HepG2 (cell line): ENCODE measurements around the gene RAD51D. TPM values are rescaled to one million over a fixed set of nuclear protein-coding genes. Genes with fewer than 3 reads are reported as not detected.

Experiments
- ATAC-seq: fragments of 200-7000 bp; cut with Tn5 transposase; 3 replicates; pipeline ENCODE4 v1.9.1; 2020; ENCODE audit warnings: mild to moderate bottlenecking, moderate library complexity
- BruUV-seq: library from RNA; stranded (reverse); fragments of 400-500 nt; replicated peaks from 2 replicates; lab custom pipeline; 2021; lab: Mats Ljungman, UMichigan
- CTCF ChIA-PET: fragments of 300-600 bp; formaldehyde crosslinking; extraction: SDS; loops from one replicate; lab custom pipeline; 2021; ENCODE audit warnings: low total read pairs, inconsistent platforms, low intra/inter-chr PET ratio; lab: Yijun Ruan, JAX
- POLR2A ChIA-PET: fragments of 350-600 bp; sonication (Branson Sonifier 250); formaldehyde crosslinking; loops from one replicate; lab custom pipeline; 2020; ENCODE audit warnings: antibody characterized with exemption, inconsistent platforms; lab: Yijun Ruan, JAX
- DNase-seq: peaks from one replicate; pipeline ENCODE4 v3.0.0-alpha.2; 2015; ENCODE audit warnings: low spot score
- FAIRE-seq: peaks from 3 replicates; lab custom pipeline; 2011; peaks lifted over from hg19 to GRCh38; lab: Jason Lieb, UNC
- H2AFZ ChIP-seq: one replicate; pipeline ENCODE4 v1.6.1; 2011; ENCODE audit warnings: low read length, inconsistent platforms
- H3K27ac ChIP-seq: fragments of 300-600 bp; 3 replicates; pipeline ENCODE4 v1.8.0; 2011; ENCODE audit warnings: mixed run types, mild to moderate bottlenecking, mixed read lengths, low read length, inconsistent platforms; ENCODE audit not compliant: insufficient read depth; ENCODE audit errors: extremely low read length
- H3K27me3 ChIP-seq, 2 experiments: fragments of 200-600 bp in 1 of 2; 2 replicates in 1 of 2; 3 replicates in 1 of 2; pipeline versions ENCODE4 v1.6.0 to v1.8.0; 2011; ENCODE audit warnings: low read length in 2 of 2, mild to moderate bottlenecking in 2 of 2, moderate library complexity in 2 of 2, inconsistent platforms in 1 of 2; ENCODE audit not compliant: insufficient read depth in 2 of 2, control insufficient read depth in 1 of 2
- H3K36me3 ChIP-seq, 2 experiments: fragments of 200-600 bp in 1 of 2; replicated peaks in 1 of 2; 2 replicates in 1 of 2; 3 replicates in 1 of 2; pipeline versions ENCODE4 v1.5.1 to v1.8.0; 2011; ENCODE audit warnings: low read length in 2 of 2, inconsistent platforms in 1 of 2; ENCODE audit not compliant: insufficient read depth in 2 of 2, control insufficient read depth in 1 of 2
- H3K4me1 ChIP-seq: 2 replicates; pipeline ENCODE4 v1.5.1; 2012; ENCODE audit warnings: low read length, inconsistent platforms; ENCODE audit not compliant: insufficient read depth
- H3K4me2 ChIP-seq: 2 replicates; pipeline ENCODE4 v1.6.0; 2011; ENCODE audit warnings: low read depth, low read length, inconsistent platforms
- H3K4me3 ChIP-seq, 3 experiments: fragments of 200-600 bp in 1 of 3; sonication (generic), shearing (Covaris generic) in 1 of 3; replicated peaks in 1 of 3; 2 replicates each; pipeline ENCODE4 v1.5.1; 2011 to 2016; ENCODE audit warnings: low read length in 3 of 3, inconsistent platforms in 2 of 3, low read depth in 2 of 3, mild to moderate bottlenecking in 2 of 3, control low read depth in 1 of 3, mixed read lengths in 1 of 3; ENCODE audit not compliant: insufficient read depth in 1 of 3
- H3K79me2 ChIP-seq: one replicate; pipeline ENCODE4 v1.6.1; 2011; ENCODE audit warnings: low read length, inconsistent platforms; ENCODE audit not compliant: insufficient read depth
- H3K9ac ChIP-seq: 2 replicates; pipeline ENCODE4 v1.6.0; 2011; ENCODE audit warnings: mild to moderate bottlenecking, low read depth, low read length, inconsistent platforms; ENCODE audit not compliant: insufficient read depth
- H3K9me3 ChIP-seq: 2 replicates; pipeline ENCODE4 v1.5.1; 2012; ENCODE audit warnings: mild to moderate bottlenecking, low read length
- H4K20me1 ChIP-seq: 2 replicates; pipeline ENCODE4 v1.6.0; 2011; ENCODE audit warnings: inconsistent platforms, mild to moderate bottlenecking, low read length, moderate library complexity; ENCODE audit not compliant: insufficient read depth
- BRCA1 ChIP-seq: sonication (generic); formaldehyde crosslinking; IDR thresholded peaks from 2 replicates; pipeline ENCODE4 v1.4.0; 2020; ENCODE audit warnings: missing genetic modification reagents
- CCAR2 ChIP-seq: fragments of 200-400 bp; formaldehyde crosslinking; optimal IDR thresholded peaks from 2 replicates; pipeline ENCODE3; 2018; ENCODE audit warnings: low read depth, mild to moderate bottlenecking, low read length, moderate library complexity
- CCDC6 ChIP-seq: sonication (generic); formaldehyde crosslinking; IDR thresholded peaks from 2 replicates; pipeline ENCODE4 v1.8.1; 2022; ENCODE audit warnings: mild to moderate bottlenecking, missing genetic modification reagents, moderate library complexity
- FIP1L1 ChIP-seq: fragments of 200-400 bp; formaldehyde crosslinking; IDR thresholded peaks from 2 replicates; pipeline ENCODE4 v1.6.1; 2018; ENCODE audit warnings: low read depth, mild to moderate bottlenecking, low read length, moderate library complexity, borderline replicate concordance; ENCODE audit not compliant: insufficient read depth
- HCFC1 ChIP-seq: fragments of 150-350 bp; IDR thresholded peaks from 2 replicates; pipeline ENCODE4 v1.6.1; 2014; ENCODE audit warnings: low read depth, low read length
- JUNB ChIP-seq: sonication (generic); formaldehyde crosslinking; IDR thresholded peaks from 2 replicates; pipeline ENCODE4 v1.8.0; 2022; ENCODE audit warnings: missing genetic modification reagents, mild to moderate bottlenecking, borderline replicate concordance
- KAT8 ChIP-seq: IDR thresholded peaks from 2 replicates; pipeline ENCODE4 v1.6.1; 2016; ENCODE audit warnings: missing genetic modification reagents, missing compliant biosample characterization
- NRL ChIP-seq: sonication (generic); formaldehyde crosslinking; IDR thresholded peaks from 2 replicates; pipeline ENCODE4 v1.5.0; 2020; ENCODE audit warnings: missing genetic modification reagents, mild to moderate bottlenecking, moderate library complexity, borderline replicate concordance
- REL ChIP-seq: sonication (generic); formaldehyde crosslinking; conservative IDR thresholded peaks from 2 replicates; pipeline ENCODE4 v1.8.0; 2022; ENCODE audit warnings: mild to moderate bottlenecking, missing genetic modification reagents, moderate library complexity
- ZIK1 ChIP-seq: sonication (generic); formaldehyde crosslinking; IDR thresholded peaks from 2 replicates; pipeline ENCODE4 v1.5.0; 2020; ENCODE audit warnings: mild to moderate bottlenecking, low read depth, missing genetic modification reagents, borderline replicate concordance
- ZNF432 ChIP-seq: sonication (generic); formaldehyde crosslinking; IDR thresholded peaks from 2 replicates; pipeline ENCODE4 v1.5.0; 2020; ENCODE audit warnings: missing genetic modification reagents, mild to moderate bottlenecking, borderline replicate concordance
- ZNF598 ChIP-seq: sonication (generic); formaldehyde crosslinking; IDR thresholded peaks from 2 replicates; pipeline ENCODE4 v1.5.1; 2020; ENCODE audit warnings: mild to moderate bottlenecking, missing genetic modification reagents, borderline replicate concordance
- ZNF879 ChIP-seq: sonication (generic); formaldehyde crosslinking; IDR thresholded peaks from 2 replicates; pipeline ENCODE4 v1.8.1; 2023; ENCODE audit warnings: missing genetic modification reagents
- WGBS: methylation state at CpG from one replicate; pipeline ENCODE4 v1.1.6; 2017; ENCODE audit warnings: low lambda C conversion rate; 5-methylcytosine and 5-hydroxymethylcytosine counted together
- in situ Hi-C: cut with HindIII; loops from 2 replicates; pipeline ENCODE4 v1.10.0; 2017; ENCODE audit warnings: low pct_unique_long_range_greater_than_20kb; ENCODE audit not compliant: extremely low pct_ligation_motif_present
- intact Hi-C: fragments of 100-400 bp; cut with micrococcal nuclease; formaldehyde crosslinking; loops from one replicate; pipeline ENCODE4 v1.10.0; 2022; ENCODE audit not compliant: unreplicated experiment
- polyA plus RNA-seq, 8 experiments: library from polyadenylated mRNA; depleted of rRNA in 3 of 8; stranded (reverse) in 7 of 8; unstranded in 1 of 8; fragments of >200 nt; fragmentation: Illumina TruSeq in 4 of 8; extraction: Trizol in 4 of 8; gene quantifications; 2 replicates each; pipeline versions ENCODE4 v1.2.1 to v1.2.3, GENCODE V29; 2011 to 2016; ENCODE audit warnings: low read depth in 4 of 8, missing spikeins in 1 of 8, mixed read lengths in 1 of 8; ENCODE audit not compliant: insufficient read depth in 1 of 8
- total RNA-seq, 5 experiments: library from RNA; depleted of rRNA; stranded (reverse); fragments of >200 nt; fragmentation: Illumina TruSeq; extraction: Trizol; gene quantifications; 2 replicates each; pipeline ENCODE4 v1.2.3, GENCODE V29; 2016; ENCODE audit warnings: low read depth in 1 of 5
- TF ChIP-seq, protein P1 (sequence below): sonication (generic); formaldehyde crosslinking; IDR thresholded peaks from 2 replicates; pipeline ENCODE4 v1.4.0; 2020; ENCODE audit warnings: mild to moderate bottlenecking, missing genetic modification reagents
- TF ChIP-seq, protein P2 (sequence below): sonication (generic); formaldehyde crosslinking; IDR thresholded peaks from 2 replicates; pipeline ENCODE4 v1.8.0; 2022; ENCODE audit warnings: missing genetic modification reagents, mild to moderate bottlenecking, inconsistent platforms, borderline replicate concordance
- TF ChIP-seq, protein P3 (sequence below): sonication (generic); formaldehyde crosslinking; IDR thresholded peaks from 2 replicates; pipeline ENCODE4 v1.5.1; 2020; ENCODE audit warnings: missing genetic modification reagents, mild to moderate bottlenecking, borderline replicate concordance
- TF ChIP-seq, protein P4 (sequence below): sonication (generic); formaldehyde crosslinking; IDR thresholded peaks from 2 replicates; pipeline ENCODE4 v1.4.0; 2020; ENCODE audit warnings: missing genetic modification reagents

RAD51D gene
- total and polyA plus RNA-seq, 2 of the 13 experiments (the other 11 are each of a cell fraction or from before 2014, with no cell fraction given), result 6.7 to 13.1 TPM

DNA sequence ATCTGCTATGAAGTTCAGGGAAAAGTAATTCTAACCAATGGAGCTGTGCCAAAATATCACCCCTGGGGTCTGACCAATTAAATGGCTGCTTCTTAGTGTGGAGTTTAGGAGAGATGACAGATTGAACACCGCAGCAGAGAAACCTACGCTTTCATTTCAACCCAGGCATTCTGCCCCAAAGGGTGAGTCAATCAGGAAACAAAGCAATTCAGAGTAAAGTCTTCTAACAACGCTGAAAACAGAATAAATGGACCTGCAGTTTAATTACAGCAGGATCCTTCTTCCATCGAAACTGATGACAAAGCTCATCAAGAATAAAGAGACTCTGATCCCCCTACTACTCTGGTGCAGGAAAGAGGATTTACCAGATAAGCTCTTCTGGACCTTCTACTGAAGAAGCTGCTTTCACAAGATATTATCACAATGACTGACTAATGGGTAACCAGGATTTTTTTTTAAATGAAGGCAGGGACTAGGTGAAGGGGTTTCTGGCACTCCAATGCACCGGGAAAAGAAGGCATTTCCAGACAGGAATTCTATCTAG is 72.8 kb downstream of the RAD51D start (continued):
- TF ChIP-seq, protein P1, sequence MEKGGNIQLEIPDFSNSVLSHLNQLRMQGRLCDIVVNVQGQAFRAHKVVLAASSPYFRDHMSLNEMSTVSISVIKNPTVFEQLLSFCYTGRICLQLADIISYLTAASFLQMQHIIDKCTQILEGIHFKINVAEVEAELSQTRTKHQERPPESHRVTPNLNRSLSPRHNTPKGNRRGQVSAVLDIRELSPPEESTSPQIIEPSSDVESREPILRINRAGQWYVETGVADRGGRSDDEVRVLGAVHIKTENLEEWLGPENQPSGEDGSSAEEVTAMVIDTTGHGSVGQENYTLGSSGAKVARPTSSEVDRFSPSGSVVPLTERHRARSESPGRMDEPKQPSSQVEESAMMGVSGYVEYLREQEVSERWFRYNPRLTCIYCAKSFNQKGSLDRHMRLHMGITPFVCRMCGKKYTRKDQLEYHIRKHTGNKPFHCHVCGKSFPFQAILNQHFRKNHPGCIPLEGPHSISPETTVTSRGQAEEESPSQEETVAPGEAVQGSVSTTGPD (CRISPR knock-in tag), result peak; percentile 40; the same call in 1 of the 2 replicates

DNA sequence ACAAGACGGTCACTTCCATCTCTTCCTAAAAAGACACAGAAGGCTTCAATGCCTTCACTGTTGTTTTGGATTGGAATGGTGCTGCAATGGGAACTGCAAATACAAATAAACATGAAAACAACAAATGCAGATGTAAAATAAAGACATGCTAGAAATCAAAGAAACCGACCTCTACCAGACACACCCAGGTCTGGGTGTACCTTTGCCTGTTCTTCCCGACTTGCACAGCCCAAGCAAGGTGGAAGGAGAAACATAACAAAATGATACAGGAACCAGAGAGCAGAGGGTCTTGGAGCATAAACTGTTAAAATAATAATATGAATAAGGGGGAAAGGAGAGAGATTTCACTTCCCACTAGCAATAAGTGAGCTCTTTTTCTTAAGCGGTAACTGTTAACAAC is 73.4 kb downstream of the RAD51D start:
- no peak overlapping the region for H3K9ac ChIP-seq
- no peak for ATAC-seq
- no peaks in the 10 kb centered on the region for H4K20me1 ChIP-seq
- POLR2A ChIA-PET, result no interaction called here
- no peak overlapping the region for H2AFZ ChIP-seq
- no peak overlapping the region for H3K4me3 ChIP-seq
- BruUV-seq, result no TSS peak
- WGBS, result 77% methylated on average over 4 of the region's 4 CpGs
- no peaks in the 10 kb centered on the region for H3K27me3 ChIP-seq
- no peak for FAIRE-seq
- CTCF ChIA-PET, result no interaction called here
- H3K79me2 ChIP-seq, result peaks cover 78% of the 10 kb centered on the region
- in situ Hi-C loops, result no loop called here
- intact Hi-C loops, result no loop called here
- H3K4me1 ChIP-seq, result peaks cover 84% of the 10 kb centered on the region
- peaks cover 2 to 7% of the 10 kb centered on the region in 2 experiments; a peak in 3 of 5 replicates for H3K36me3 ChIP-seq
- H3K27ac ChIP-seq, result peak overlapping the region; percentile 58
- H3K9me3 ChIP-seq, result no peaks in the 10 kb centered on the region
- H3K4me2 ChIP-seq, result peak overlapping the region; percentile 47; the same call in 1 of the 2 replicates
- no peak for DNase-seq
- TF ChIP-seq, protein P2, sequence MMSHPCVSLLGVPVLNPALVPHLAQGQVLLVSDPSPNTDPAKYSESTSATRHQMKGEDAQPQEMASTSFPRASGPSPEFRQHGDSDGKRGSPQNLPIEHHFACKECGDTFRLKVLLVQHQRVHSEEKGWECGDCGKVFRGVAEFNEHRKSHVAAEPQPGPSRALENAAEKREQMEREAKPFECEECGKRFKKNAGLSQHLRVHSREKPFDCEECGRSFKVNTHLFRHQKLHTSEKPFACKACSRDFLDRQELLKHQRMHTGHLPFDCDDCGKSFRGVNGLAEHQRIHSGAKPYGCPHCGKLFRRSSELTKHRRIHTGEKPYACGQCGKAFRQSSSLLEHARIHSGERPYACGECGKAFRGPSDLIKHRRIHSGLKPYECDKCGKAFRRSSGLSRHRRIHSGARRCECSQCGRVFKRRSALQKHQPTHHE, result no peak
- TF ChIP-seq BRCA1 (CRISPR knock-in tag), result no peak
- no peak for TF ChIP-seq CCAR2
- no peak for TF ChIP-seq KAT8 (CRISPR knock-in tag)
- TF ChIP-seq JUNB (CRISPR knock-in tag), result no peak
- TF ChIP-seq FIP1L1, result no peak
- TF ChIP-seq NRL (CRISPR knock-in tag), result no peak
- TF ChIP-seq, protein P3, sequence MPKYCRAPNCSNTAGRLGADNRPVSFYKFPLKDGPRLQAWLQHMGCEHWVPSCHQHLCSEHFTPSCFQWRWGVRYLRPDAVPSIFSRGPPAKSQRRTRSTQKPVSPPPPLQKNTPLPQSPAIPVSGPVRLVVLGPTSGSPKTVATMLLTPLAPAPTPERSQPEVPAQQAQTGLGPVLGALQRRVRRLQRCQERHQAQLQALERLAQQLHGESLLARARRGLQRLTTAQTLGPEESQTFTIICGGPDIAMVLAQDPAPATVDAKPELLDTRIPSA, result no peak
- no peak for TF ChIP-seq ZNF879 (CRISPR knock-in tag)
- TF ChIP-seq REL (CRISPR knock-in tag), result no peak
- no peak for TF ChIP-seq ZIK1 (CRISPR knock-in tag)
- TF ChIP-seq, protein P4, sequence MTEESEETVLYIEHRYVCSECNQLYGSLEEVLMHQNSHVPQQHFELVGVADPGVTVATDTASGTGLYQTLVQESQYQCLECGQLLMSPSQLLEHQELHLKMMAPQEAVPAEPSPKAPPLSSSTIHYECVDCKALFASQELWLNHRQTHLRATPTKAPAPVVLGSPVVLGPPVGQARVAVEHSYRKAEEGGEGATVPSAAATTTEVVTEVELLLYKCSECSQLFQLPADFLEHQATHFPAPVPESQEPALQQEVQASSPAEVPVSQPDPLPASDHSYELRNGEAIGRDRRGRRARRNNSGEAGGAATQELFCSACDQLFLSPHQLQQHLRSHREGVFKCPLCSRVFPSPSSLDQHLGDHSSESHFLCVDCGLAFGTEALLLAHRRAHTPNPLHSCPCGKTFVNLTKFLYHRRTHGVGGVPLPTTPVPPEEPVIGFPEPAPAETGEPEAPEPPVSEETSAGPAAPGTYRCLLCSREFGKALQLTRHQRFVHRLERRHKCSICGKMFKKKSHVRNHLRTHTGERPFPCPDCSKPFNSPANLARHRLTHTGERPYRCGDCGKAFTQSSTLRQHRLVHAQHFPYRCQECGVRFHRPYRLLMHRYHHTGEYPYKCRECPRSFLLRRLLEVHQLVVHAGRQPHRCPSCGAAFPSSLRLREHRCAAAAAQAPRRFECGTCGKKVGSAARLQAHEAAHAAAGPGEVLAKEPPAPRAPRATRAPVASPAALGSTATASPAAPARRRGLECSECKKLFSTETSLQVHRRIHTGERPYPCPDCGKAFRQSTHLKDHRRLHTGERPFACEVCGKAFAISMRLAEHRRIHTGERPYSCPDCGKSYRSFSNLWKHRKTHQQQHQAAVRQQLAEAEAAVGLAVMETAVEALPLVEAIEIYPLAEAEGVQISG, result no peak
- no peak for TF ChIP-seq CCDC6 (CRISPR knock-in tag)
- TF ChIP-seq HCFC1, result no peak
- TF ChIP-seq ZNF432 (CRISPR knock-in tag), result no peak
- no peak for TF ChIP-seq ZNF598 (CRISPR knock-in tag)
